K562 (cell line): ENCODE data around the gene NOPCHAP1. TPM values are rescaled to one million over a fixed set of nuclear protein-coding genes. Genes with fewer than 3 reads are reported as not detected.
"Not testable (repeated sequence)": the region's sequence is repeated elsewhere in the genome, so short reads cannot be mapped to it uniquely, and the experiment has no call there.

Experiments used
- ATAC-seq: fragments of 200-7000 bp; cut with Tn5 transposase; 3 replicates; pipeline ENCODE4 v1.9.1; 2020; ENCODE audit warnings: moderate library complexity
- BruUV-seq: library from RNA; stranded (reverse); fragments of 400-500 nt; replicated peaks from 2 replicates; lab custom pipeline; 2021; lab: Mats Ljungman, UMichigan
- CTCF ChIA-PET: fragments of 300-600 bp; formaldehyde crosslinking; extraction: SDS; loops from one replicate; lab custom pipeline; 2021; ENCODE audit warnings: low intra/inter-chr PET ratio; lab: Yijun Ruan, JAX
- POLR2A ChIA-PET: fragments of 300-600, 350-650 bp; sonication (Branson Sonifier 250); formaldehyde crosslinking; extraction: SDS; loops from one replicate; lab custom pipeline; 2021; ENCODE audit warnings: antibody characterized with exemption, inconsistent platforms; lab: Yijun Ruan, JAX
- DNase-seq, 4 experiments: peaks; one replicate each; pipeline versions ENCODE4 v3.0.0 to v3.0.0-alpha.2; 2011 to 2018; ENCODE audit warnings: low spot score in 3 of 4, mixed read lengths in 3 of 4; ENCODE audit errors: extremely low read depth in 1 of 4
- FAIRE-seq: peaks from 2 replicates; lab custom pipeline; 2011; peaks lifted over from hg19 to GRCh38; lab: Jason Lieb, UNC
- H2AFZ ChIP-seq: 2 replicates; pipeline ENCODE4 v1.6.0; 2011; ENCODE audit warnings: low read depth, low read length, control low read depth, inconsistent platforms
- H3K27ac ChIP-seq: fragments of 200-600 bp; 3 replicates; pipeline ENCODE4 v1.8.0; 2011; ENCODE audit warnings: low read depth, mild to moderate bottlenecking, control low read depth, inconsistent platforms, low read length, moderate library complexity, mixed read lengths; ENCODE audit errors: extremely low read depth
- H3K27me3 ChIP-seq, 2 experiments: fragments of 300-600 bp in 1 of 2; 2 replicates in 1 of 2; 3 replicates in 1 of 2; pipeline versions ENCODE4 v1.6.0 to v1.8.0; 2011; ENCODE audit warnings: inconsistent platforms in 2 of 2, low read length in 2 of 2, mild to moderate bottlenecking in 1 of 2, mixed read lengths in 1 of 2, moderate library complexity in 1 of 2; ENCODE audit not compliant: control insufficient read depth in 2 of 2, insufficient read depth in 2 of 2
- H3K36me3 ChIP-seq: fragments of 300-600 bp; 3 replicates; pipeline ENCODE4 v1.8.0; 2011; ENCODE audit warnings: mild to moderate bottlenecking, low read length, inconsistent platforms; ENCODE audit not compliant: control insufficient read depth, insufficient read depth
- H3K4me1 ChIP-seq, 2 experiments: fragments of 200-600 bp in 1 of 2; replicated peaks in 1 of 2; 2 replicates in 1 of 2; 3 replicates in 1 of 2; pipeline versions ENCODE4 v1.5.1 to v1.8.0; 2011; ENCODE audit warnings: inconsistent platforms in 2 of 2, low read length in 2 of 2, mild to moderate bottlenecking in 1 of 2, mixed read lengths in 1 of 2, moderate library complexity in 1 of 2; ENCODE audit not compliant: control insufficient read depth in 2 of 2, insufficient read depth in 2 of 2
- H3K4me2 ChIP-seq: 2 replicates; pipeline ENCODE4 v1.6.1; 2011; ENCODE audit warnings: low read length, control low read depth, inconsistent platforms, mixed read lengths; ENCODE audit not compliant: insufficient read depth
- H3K4me3 ChIP-seq: fragments of 200-600 bp; sonication (generic), shearing (Covaris generic); 2 replicates; pipeline ENCODE4 v1.5.1; 2016; ENCODE audit warnings: control low read depth, inconsistent platforms
- H3K79me2 ChIP-seq: fragments of 200-600 bp; 3 replicates; pipeline ENCODE4 v1.8.0; 2011; ENCODE audit warnings: low read length, inconsistent platforms; ENCODE audit not compliant: control insufficient read depth, insufficient read depth
- H3K9ac ChIP-seq, 2 experiments: 2 replicates each; pipeline versions ENCODE4 v1.6.0 to v1.6.1; 2011; ENCODE audit warnings: low read depth in 2 of 2, low read length in 2 of 2, control low read depth in 1 of 2, inconsistent platforms in 1 of 2, mild to moderate bottlenecking in 1 of 2, mixed read lengths in 1 of 2; ENCODE audit not compliant: insufficient read depth in 1 of 2
- H3K9me1 ChIP-seq: one replicate; pipeline ENCODE4 v1.6.0; 2011; ENCODE audit warnings: inconsistent platforms, mild to moderate bottlenecking, low read length, moderate library complexity; ENCODE audit not compliant: control insufficient read depth, insufficient read depth
- H3K9me3 ChIP-seq: replicated peaks from 2 replicates; pipeline ENCODE4 v1.5.1; 2011; ENCODE audit warnings: low read depth, low read length, inconsistent platforms; ENCODE audit not compliant: control insufficient read depth, insufficient read depth
- H4K20me1 ChIP-seq: replicated peaks from 2 replicates; pipeline ENCODE4 v1.6.1; 2011; ENCODE audit warnings: low read length, inconsistent platforms, mixed read lengths; ENCODE audit not compliant: control insufficient read depth, insufficient read depth
- KDM5B ChIP-seq: fragments of 200-600 bp; sonication (generic); IDR thresholded peaks from 2 replicates; pipeline ENCODE4 v1.6.1; 2012; ENCODE audit warnings: low read depth, mild to moderate bottlenecking, moderate library complexity, low read length, control low read depth, inconsistent platforms; ENCODE audit not compliant: insufficient replicate concordance
- MYBL2 ChIP-seq, 2 experiments: fragments of 450-650 bp in 1 of 2; sonication (generic) in 1 of 2; formaldehyde crosslinking in 1 of 2; IDR thresholded peaks; 2 replicates each; pipeline versions ENCODE4 v1.6.1 to v1.8.1; 2017 to 2022; ENCODE audit warnings: borderline replicate concordance in 1 of 2, inconsistent platforms in 1 of 2, low read depth in 1 of 2, mild to moderate bottlenecking in 1 of 2, missing genetic modification reagents in 1 of 2, moderate library complexity in 1 of 2
- PHB2 ChIP-seq: fragments of 450-650 bp; IDR thresholded peaks from 2 replicates; pipeline ENCODE4 v1.6.1; 2017; ENCODE audit warnings: low read depth
- RB1 ChIP-seq: fragments of 450-650 bp; IDR thresholded peaks from 2 replicates; pipeline ENCODE4 v1.6.1; 2017; ENCODE audit warnings: low read depth, mild to moderate bottlenecking
- TARDBP ChIP-seq: fragments of 450-650 bp; IDR thresholded peaks from 2 replicates; pipeline ENCODE4 v1.6.1; 2016
- TOE1 ChIP-seq, 2 experiments: fragments of 450-650 bp in 1 of 2; sonication (generic) in 1 of 2; formaldehyde crosslinking in 1 of 2; IDR thresholded peaks; 2 replicates each; pipeline versions ENCODE4 v1.7.1 to v1.8.0; 2016 to 2022; ENCODE audit warnings: borderline replicate concordance in 2 of 2, mild to moderate bottlenecking in 2 of 2, antibody characterized with exemption in 1 of 2, inconsistent platforms in 1 of 2, low read depth in 1 of 2, missing genetic modification reagents in 1 of 2, moderate library complexity in 1 of 2
- ZFX ChIP-seq: sonication (generic); formaldehyde crosslinking; IDR thresholded peaks from 2 replicates; pipeline ENCODE4 v1.8.0; 2022; ENCODE audit warnings: mild to moderate bottlenecking, missing genetic modification reagents, moderate library complexity
- WGBS: fragments of 100-300 bp; shearing (Covaris generic); methylation state at CpG from one replicate; pipeline ENCODE4 v1.1.6; 2016; ENCODE audit warnings: low coverage, mixed read lengths; ENCODE audit not compliant: insufficient coverage; ENCODE audit errors: missing lambda C conversion rate; 5-methylcytosine and 5-hydroxymethylcytosine counted together
- in situ Hi-C: fragments of 300-500 bp; cut with MboI; formaldehyde crosslinking; loops from 4 replicates; pipeline ENCODE4 v1.15.0; 2018; ENCODE audit warnings: inconsistent platforms, mixed read lengths
- intact Hi-C: fragments of 100-400 bp; cut with micrococcal nuclease; formaldehyde crosslinking; loops from 2 replicates; pipeline ENCODE4 v1.14.2; 2022
- polyA plus RNA-seq, 8 experiments: library from polyadenylated mRNA; depleted of rRNA in 4 of 8; stranded (reverse) in 5 of 8; unstranded in 3 of 8; fragments of >200 nt; fragmentation: Nextera tagmentation in 2 of 8; fragmentation: Illumina TruSeq in 1 of 8; extraction: Ambion mirVana in 2 of 8; extraction: Trizol in 1 of 8; gene quantifications; 2 replicates each; pipeline versions ENCODE4 v1.2.1 to v1.2.3, GENCODE V29; 2011 to 2014; ENCODE audit warnings: inconsistent platforms in 1 of 8, missing spikeins in 1 of 8
- total RNA-seq, 7 experiments: library from RNA; depleted of rRNA in 6 of 7; stranded (reverse); fragments of >200 nt in 6 of 7; fragmentation: Illumina TruSeq in 2 of 7; extraction: Trizol in 2 of 7; gene quantifications; 2 replicates each; pipeline versions ENCODE4 v1.2.1 to v1.2.3, GENCODE V29; 2011 to 2021; ENCODE audit warnings: low replicate concordance in 1 of 7
- TF ChIP-seq, protein P1 (sequence below): fragments of 450-650 bp; IDR thresholded peaks from 2 replicates; pipeline ENCODE4 v1.6.1; 2016; ENCODE audit warnings: missing biosample characterization, missing genetic modification characterization
- TF ChIP-seq, protein P2 (sequence below): sonication (generic); formaldehyde crosslinking; IDR thresholded peaks from 2 replicates; pipeline ENCODE4 v1.8.0; 2022; ENCODE audit warnings: mild to moderate bottlenecking, missing genetic modification reagents

The NOPCHAP1 gene
- total and polyA plus RNA-seq, 9 of the 15 experiments (the other 6 are each of a cell fraction or from before 2014, with no cell fraction given), result 19.4 to 108 (median 33.4) TPM

DNA sequence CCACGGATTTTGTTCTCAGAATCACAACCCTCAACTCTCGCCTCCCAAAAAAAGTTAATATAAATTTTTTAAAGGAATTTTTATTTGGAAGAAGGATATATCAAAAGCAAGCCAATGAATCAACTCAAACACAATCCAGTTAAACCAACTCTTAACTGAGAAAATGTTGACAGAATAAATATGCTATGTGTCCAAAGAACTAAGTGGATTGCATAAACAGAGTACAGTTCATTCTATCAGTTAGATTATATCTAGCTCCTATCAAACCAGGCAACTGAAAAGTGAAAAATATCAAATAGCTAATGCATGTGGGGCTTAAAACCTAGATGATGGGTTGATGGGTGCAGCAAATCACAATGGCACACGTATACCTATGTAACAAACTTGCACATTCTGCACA lies 44.7 kb upstream of the NOPCHAP1 start (continued):
- TF ChIP-seq PHB2, result no peak
- TF ChIP-seq RB1, result no peak
- TF ChIP-seq, protein P1, sequence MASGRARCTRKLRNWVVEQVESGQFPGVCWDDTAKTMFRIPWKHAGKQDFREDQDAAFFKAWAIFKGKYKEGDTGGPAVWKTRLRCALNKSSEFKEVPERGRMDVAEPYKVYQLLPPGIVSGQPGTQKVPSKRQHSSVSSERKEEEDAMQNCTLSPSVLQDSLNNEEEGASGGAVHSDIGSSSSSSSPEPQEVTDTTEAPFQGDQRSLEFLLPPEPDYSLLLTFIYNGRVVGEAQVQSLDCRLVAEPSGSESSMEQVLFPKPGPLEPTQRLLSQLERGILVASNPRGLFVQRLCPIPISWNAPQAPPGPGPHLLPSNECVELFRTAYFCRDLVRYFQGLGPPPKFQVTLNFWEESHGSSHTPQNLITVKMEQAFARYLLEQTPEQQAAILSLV (tag), result no peak

DNA sequence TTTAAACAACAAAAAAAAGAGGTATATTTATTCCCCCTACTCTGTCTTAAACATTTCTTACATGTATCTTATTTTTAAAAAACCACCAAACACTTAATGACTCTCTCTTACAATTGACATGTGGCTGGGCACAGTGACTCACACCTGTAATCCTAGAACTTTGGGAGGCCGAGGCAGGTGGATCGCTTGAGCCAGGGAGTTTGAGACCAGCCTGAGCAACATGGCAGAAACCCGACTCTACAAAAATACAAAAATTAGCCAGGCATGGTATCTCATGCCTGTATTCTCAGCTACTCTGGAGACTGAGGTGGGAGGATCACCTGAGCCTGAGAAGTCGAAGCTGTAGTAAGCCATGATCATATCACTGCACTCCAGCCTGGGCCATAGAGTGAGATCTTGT lies 44.0 kb upstream of the NOPCHAP1 start:
- Histone ChIP-seq H4K20me1 (no peaks in the 10 kb centered on the region), H3K36me3 (no peaks in the 10 kb centered on the region), H3K9ac (no peak overlapping the region), H3K27ac (no peak overlapping the region), H3K9me1 (no peaks in the 10 kb centered on the region), H3K79me2 (no peaks in the 10 kb centered on the region), H3K27me3 (peaks cover 13 to 15% of the 10 kb centered on the region in 2 experiments; a peak in 4 of 5 replicates), H3K4me2 (no peak overlapping the region), H3K4me1 (no peaks in the 10 kb centered on the region), H2AFZ (no peak overlapping the region), H3K9me3 (no peaks in the 10 kb centered on the region; the same call in 1 of the 2 replicates), H3K4me3 (no peak overlapping the region)
- ATAC-seq (no peak), DNase-seq (no peak), FAIRE-seq (no peak)
- ChIA-PET POLR2A (interaction anchor here (0.6 to 0.7 kb wide), 2 partner anchors 29 to 47 kb away, joined by 3 read pairs; no protein-coding TSS in a partner anchor), CTCF (no interaction called here)
- no peak for TF ChIP-seq ZFX (CRISPR knock-in tag)
- no peak for TF ChIP-seq KDM5B
- no peak for TF ChIP-seq TOE1 (IDR thresholded peaks at IDR 0.05; ENCODE audit: borderline replicate concordance)
- no peak for TF ChIP-seq TOE1 (CRISPR knock-in tag; IDR thresholded peaks at IDR 0.05; ENCODE audit: borderline replicate concordance, low read depth)
- TF ChIP-seq, protein P2, sequence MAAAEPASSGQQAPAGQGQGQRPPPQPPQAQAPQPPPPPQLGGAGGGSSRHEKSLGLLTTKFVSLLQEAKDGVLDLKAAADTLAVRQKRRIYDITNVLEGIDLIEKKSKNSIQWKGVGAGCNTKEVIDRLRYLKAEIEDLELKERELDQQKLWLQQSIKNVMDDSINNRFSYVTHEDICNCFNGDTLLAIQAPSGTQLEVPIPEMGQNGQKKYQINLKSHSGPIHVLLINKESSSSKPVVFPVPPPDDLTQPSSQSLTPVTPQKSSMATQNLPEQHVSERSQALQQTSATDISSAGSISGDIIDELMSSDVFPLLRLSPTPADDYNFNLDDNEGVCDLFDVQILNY, result no peak
- TF ChIP-seq TARDBP, result no peak
- no peak for TF ChIP-seq MYBL2 (IDR thresholded peaks at IDR 0.05; ENCODE audit: low read depth)
- TF ChIP-seq MYBL2 (CRISPR knock-in tag; IDR thresholded peaks at IDR 0.05; ENCODE audit: borderline replicate concordance), result no peak
- WGBS, result 0% methylated on average over 3 of the region's 4 CpGs
- BruUV-seq, result no TSS peak
- in situ Hi-C loops, result no loop called here
- intact Hi-C loops, result no loop called here

DNA sequence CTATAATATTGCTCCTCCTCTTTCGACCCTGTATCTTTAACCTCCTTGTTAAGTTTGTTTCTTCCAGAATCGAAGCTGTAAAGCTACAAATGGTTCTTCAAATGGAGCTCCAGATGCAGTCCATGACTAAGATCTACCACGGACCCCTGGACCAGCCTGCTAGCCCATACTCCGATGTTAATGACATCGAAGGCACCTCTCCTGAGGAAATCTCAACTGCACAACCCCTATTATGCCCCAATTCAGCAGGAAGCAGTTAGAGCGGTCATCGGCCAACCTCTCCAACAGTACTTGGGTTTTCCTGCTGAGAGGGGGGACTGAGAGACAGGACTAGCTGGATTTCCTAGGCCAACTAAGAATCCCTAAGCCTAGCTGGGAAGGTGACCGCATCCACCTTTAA lies 42.7 kb upstream of the NOPCHAP1 start:
- 0% methylated on average over 8 of the region's 8 CpGs for WGBS
- H3K27ac ChIP-seq, H3K79me2 ChIP-seq, CTCF ChIA-PET, POLR2A ChIA-PET, H3K4me3 ChIP-seq, H4K20me1 ChIP-seq, H3K4me2 ChIP-seq, intact Hi-C loops, H2AFZ ChIP-seq, in situ Hi-C loops, BruUV-seq, H3K36me3 ChIP-seq, ATAC-seq, H3K9me1 ChIP-seq, H3K9ac ChIP-seq, H3K9me3 ChIP-seq, FAIRE-seq, H3K4me1 ChIP-seq, DNase-seq: not testable (repeated sequence)
- H3K27me3 ChIP-seq, result peaks cover 13 to 15% of the 10 kb centered on the region in 2 experiments; a peak in 4 of 5 replicates
